Kidney (tissue), 14 donors: ENCODE data around the gene PICALM. TPM values are rescaled to one million over a fixed set of nuclear protein-coding genes. Genes with fewer than 3 reads are reported as not detected.

Source experiments
- DNase-seq, 5 donors: peaks; one replicate each; pipeline ENCODE4 v3.0.0-alpha.2; 2013 to 2020
- FAIRE-seq: peaks from 2 replicates; lab custom pipeline; 2012; peaks lifted over from hg19 to GRCh38; lab: Jason Lieb, UNC
- H3K27ac ChIP-seq, 2 donors: one replicate each; pipeline ENCODE4 v1.7.0; 2013; ENCODE audit warnings: low read depth in 2 of 2, low read length in 2 of 2, inconsistent platforms in 1 of 2
- H3K27me3 ChIP-seq: one replicate; pipeline ENCODE4 v1.7.1; 2013; ENCODE audit warnings: low read length, inconsistent platforms; ENCODE audit not compliant: control insufficient read depth, insufficient read depth
- H3K36me3 ChIP-seq, 3 donors: one replicate each; pipeline versions ENCODE4 v1.7.0 to v1.7.1; 2013; ENCODE audit warnings: low read length in 3 of 3, control low read depth in 1 of 3, inconsistent platforms in 1 of 3; ENCODE audit not compliant: insufficient read depth in 3 of 3, control insufficient read depth in 2 of 3
- H3K4me1 ChIP-seq, 3 donors: one replicate each; pipeline versions ENCODE4 v1.7.0 to v1.7.1; 2013; ENCODE audit warnings: low read length in 3 of 3, inconsistent platforms in 1 of 3, low read depth in 1 of 3; ENCODE audit not compliant: control insufficient read depth in 2 of 3, insufficient read depth in 2 of 3
- H3K4me3 ChIP-seq, 3 donors: one replicate each; pipeline versions ENCODE4 v1.7.0 to v1.8.1; 2013; ENCODE audit warnings: low read length in 3 of 3, control low read depth in 1 of 3, inconsistent platforms in 1 of 3
- H3K9ac ChIP-seq, 3 donors: one replicate each; pipeline versions ENCODE4 v1.7.0 to v1.7.1; 2013; ENCODE audit warnings: low read length in 3 of 3, control low read depth in 1 of 3, inconsistent platforms in 1 of 3
- H3K9me3 ChIP-seq, 3 donors: one replicate each; pipeline versions ENCODE4 v1.7.0 to v1.7.1; 2013; ENCODE audit warnings: low read length in 3 of 3, control low read depth in 1 of 3, inconsistent platforms in 1 of 3; ENCODE audit not compliant: control insufficient read depth in 2 of 3, insufficient read depth in 1 of 3
- CTCF ChIP-seq: IDR thresholded peaks from 3 replicates; pipeline ENCODE4 v1.5.1; 2012; ENCODE audit warnings: mild to moderate bottlenecking, moderate library complexity, borderline replicate concordance; ENCODE audit not compliant: insufficient read depth; ENCODE audit errors: extremely low read depth
- intact Hi-C: fragments of 100-400 bp; cut with DNase I; formaldehyde crosslinking; loops from one replicate; pipeline ENCODE4 v1.11.1; 2022
- polyA plus RNA-seq: library from polyadenylated mRNA; stranded (reverse); fragments of 350-450 nt; fragmentation: Illumina TruSeq; extraction: RNeasy Lipid Tissue Mini Kit (QIAGEN cat#74804); gene quantifications from one replicate; pipeline ENCODE4 v1.2.3, GENCODE V29; 2014; ENCODE audit warnings: low read depth, low replicate concordance; ENCODE audit not compliant: insufficient read depth
- total RNA-seq: library from RNA; stranded (reverse); fragmentation: NEBNext Ultra II Directional; extraction: Animal tissue kit (Norgen Biotek cat#: 25700); gene quantifications from one replicate; pipeline ENCODE4 v1.2.1, GENCODE V29; 2021
- donor health status: control.
- donor health status: control.
- donor health status: control.
- donor health status: control.
- donor health status: control.
- donor health status: DM: yes; HTN: yes; CAD: no.
- donor health status: Normal renal cell carcinoma (clear cell type).

PICALM gene
- total and polyA plus RNA-seq, 2 donors from 2014 or later = 118 to 244 TPM

GRCh38 chr11:85961130-85961529 lies 107.8 kb downstream of the PICALM start:
- no peak overlapping the region for H3K9ac ChIP-seq
- FAIRE-seq = no peak
- peaks cover 4 to 42% (median 26%) of the 10 kb centered on the region in 3 donors for H3K36me3 ChIP-seq
- H3K4me1 ChIP-seq = peaks cover 0 to 6% (median 0%) of the 10 kb centered on the region in 3 donors
- intact Hi-C loops = no loop called here
- H3K27me3 ChIP-seq = no peaks in the 10 kb centered on the region
- no peaks in the 10 kb centered on the region for H3K9me3 ChIP-seq
- no peak overlapping the region for H3K4me3 ChIP-seq
- no peak for TF ChIP-seq CTCF
- DNase-seq = no peak
- no peak overlapping the region for H3K27ac ChIP-seq

- Histone ChIP-seq H3K27ac (no peak overlapping the region), H3K27me3 (no peaks in the 10 kb centered on the region), H3K4me1 (peaks cover 0 to 6% (median 0%) of the 10 kb centered on the region in 3 donors), H3K36me3 (peaks cover 2 to 45% (median 27%) of the 10 kb centered on the region in 3 donors), H3K4me3 (no peak overlapping the region), H3K9ac (no peak overlapping the region), H3K9me3 (no peaks in the 10 kb centered on the region)
- FAIRE-seq (no peak), DNase-seq (no peak)
- TF ChIP-seq CTCF = no peak
- intact Hi-C loops = no loop called here
Measured at GRCh38 chr11:85960678-85961077, 108.2 kb downstream of the PICALM start.

- H3K4me3 ChIP-seq = no peak overlapping the region
- intact Hi-C loops = no loop called here
- no peak for TF ChIP-seq CTCF
- no peaks in the 10 kb centered on the region for H3K4me1 ChIP-seq
- FAIRE-seq (no peak), DNase-seq (no peak)
- no peak overlapping the region for H3K9ac ChIP-seq
- no peaks in the 10 kb centered on the region for H3K27me3 ChIP-seq
- no peak overlapping the region for H3K27ac ChIP-seq
- H3K36me3 ChIP-seq = peaks cover 2 to 35% (median 16%) of the 10 kb centered on the region in 3 donors
- H3K9me3 ChIP-seq = no peaks in the 10 kb centered on the region
Measured at GRCh38 chr11:85955531-85955930, 113.4 kb downstream of the PICALM start.
